ENCODE measurements around the gene RAMP3. TPM values are rescaled to one million over a fixed set of nuclear protein-coding genes. Genes with fewer than 3 reads are reported as not detected.

RAMP3 gene
- total and polyA plus RNA-seq, 4 donors, result 8.9 to 12.4 (median 10.3) TPM

GRCh38 chr7:45130910-45131309 is 26.7 kb upstream of the RAMP3 start:
- Histone ChIP-seq H3K27ac (ENCODE audit: low read depth, low read length) (no peak overlapping the region), H3K4me1 (ENCODE audit: control insufficient read depth, insufficient read depth, low read length) (peaks cover 12% of the 10 kb centered on the region), H3K36me3 (ENCODE audit: control insufficient read depth, insufficient read depth, low read length) (no peaks in the 10 kb centered on the region), H3K4me3 (ENCODE audit: low read depth, low read length) (no peak overlapping the region), H3K9me3 (ENCODE audit: control insufficient read depth, insufficient read depth, low read length) (no peaks in the 10 kb centered on the region), H3K27me3 (ENCODE audit: control insufficient read depth, insufficient read depth, low read length) (no peaks in the 10 kb centered on the region)
- WGBS (ENCODE audit: insufficient coverage), result 92% methylated on average over 6 of the region's 9 CpGs
- no peak for DNase-seq (ENCODE audit: low read depth in 4 of 6, low spot score in 6 of 6)

GRCh38 chr7:45131891-45132290 is 25.7 kb upstream of the RAMP3 start:
- Histone ChIP-seq H3K27ac (ENCODE audit: low read depth, low read length) (no peak overlapping the region), H3K4me1 (ENCODE audit: control insufficient read depth, insufficient read depth, low read length) (peaks cover 6% of the 10 kb centered on the region), H3K9me3 (ENCODE audit: control insufficient read depth, insufficient read depth, low read length) (no peaks in the 10 kb centered on the region), H3K27me3 (ENCODE audit: control insufficient read depth, insufficient read depth, low read length) (no peaks in the 10 kb centered on the region), H3K36me3 (ENCODE audit: control insufficient read depth, insufficient read depth, low read length) (no peaks in the 10 kb centered on the region), H3K4me3 (ENCODE audit: low read depth, low read length) (no peak overlapping the region)
- DNase-seq (ENCODE audit: low read depth in 4 of 6, low spot score in 6 of 6), result peak in 1 of 6 donors; percentile 24
- WGBS (ENCODE audit: insufficient coverage), result 60% methylated on average over 4 of the region's 4 CpGs

- no peaks in the 10 kb centered on the region for H3K9me3 ChIP-seq (ENCODE audit: control insufficient read depth, insufficient read depth, low read length)
- WGBS (ENCODE audit: insufficient coverage), result 83% methylated on average over 5 of the region's 8 CpGs
Measured at GRCh38 chr7:45132708-45133320, 24.8 kb upstream of the RAMP3 start.

GRCh38 chr7:45133352-45133751 is 24.2 kb upstream of the RAMP3 start:
- WGBS (ENCODE audit: insufficient coverage), result 97% methylated on average over 4 of the region's 4 CpGs
- no peaks in the 10 kb centered on the region for H3K27me3 ChIP-seq (ENCODE audit: control insufficient read depth, insufficient read depth, low read length)
- H3K4me1 ChIP-seq (ENCODE audit: control insufficient read depth, insufficient read depth, low read length), result no peaks in the 10 kb centered on the region
- H3K9me3 ChIP-seq (ENCODE audit: control insufficient read depth, insufficient read depth, low read length), result no peaks in the 10 kb centered on the region
- H3K36me3 ChIP-seq (ENCODE audit: control insufficient read depth, insufficient read depth, low read length), result no peaks in the 10 kb centered on the region
- no peak overlapping the region for H3K27ac ChIP-seq (ENCODE audit: low read depth, low read length)
- DNase-seq (ENCODE audit: low read depth in 4 of 6, low spot score in 6 of 6), result no peak
- no peak overlapping the region for H3K4me3 ChIP-seq (ENCODE audit: low read depth, low read length)

More at GRCh38 chr7:45132708-45133320, 24.8 kb upstream of the RAMP3 start:
- no peaks in the 10 kb centered on the region for H3K4me1 ChIP-seq (ENCODE audit: control insufficient read depth, insufficient read depth, low read length)
- no peak for DNase-seq (ENCODE audit: low read depth in 4 of 6, low spot score in 6 of 6)
- no peaks in the 10 kb centered on the region for H3K36me3 ChIP-seq (ENCODE audit: control insufficient read depth, insufficient read depth, low read length)
- no peaks in the 10 kb centered on the region for H3K27me3 ChIP-seq (ENCODE audit: control insufficient read depth, insufficient read depth, low read length)
- H3K4me3 ChIP-seq (ENCODE audit: low read depth, low read length), result no peak overlapping the region
- H3K27ac ChIP-seq (ENCODE audit: low read depth, low read length), result no peak overlapping the region

GRCh38 chr7:45133877-45134276 is 23.7 kb upstream of the RAMP3 start:
- Histone ChIP-seq H3K4me3 (ENCODE audit: low read depth, low read length) (no peak overlapping the region), H3K9me3 (ENCODE audit: control insufficient read depth, insufficient read depth, low read length) (no peaks in the 10 kb centered on the region), H3K36me3 (ENCODE audit: control insufficient read depth, insufficient read depth, low read length) (no peaks in the 10 kb centered on the region), H3K27me3 (ENCODE audit: control insufficient read depth, insufficient read depth, low read length) (no peaks in the 10 kb centered on the region), H3K4me1 (ENCODE audit: control insufficient read depth, insufficient read depth, low read length) (no peaks in the 10 kb centered on the region), H3K27ac (ENCODE audit: low read depth, low read length) (no peak overlapping the region)
- DNase-seq (ENCODE audit: low read depth in 4 of 6, low spot score in 6 of 6), result no peak
- WGBS (ENCODE audit: insufficient coverage), result 94% methylated on average over 7 of the region's 7 CpGs

GRCh38 chr7:45136106-45137060 is 21.2 kb upstream of the RAMP3 start:
- WGBS (ENCODE audit: insufficient coverage), result 7% methylated on average over 5 of the region's 9 CpGs
- Histone ChIP-seq H3K27me3 (ENCODE audit: control insufficient read depth, insufficient read depth, low read length) (no peaks in the 10 kb centered on the region), H3K4me3 (ENCODE audit: low read depth, low read length) (no peak overlapping the region), H3K36me3 (ENCODE audit: control insufficient read depth, insufficient read depth, low read length) (no peaks in the 10 kb centered on the region), H3K27ac (ENCODE audit: low read depth, low read length) (no peak overlapping the region), H3K9me3 (ENCODE audit: control insufficient read depth, insufficient read depth, low read length) (no peaks in the 10 kb centered on the region), H3K4me1 (ENCODE audit: control insufficient read depth, insufficient read depth, low read length) (no peaks in the 10 kb centered on the region)
- peak; percentile 46 to 93 (median 70) for DNase-seq (ENCODE audit: low read depth in 4 of 6, low spot score in 6 of 6)

GRCh38 chr7:45138433-45139267 is 18.9 kb upstream of the RAMP3 start:
- no peak overlapping the region for H3K27ac ChIP-seq (ENCODE audit: low read depth, low read length)
- 87% methylated on average over 6 of the region's 10 CpGs for WGBS (ENCODE audit: insufficient coverage)
- no peaks in the 10 kb centered on the region for H3K4me1 ChIP-seq (ENCODE audit: control insufficient read depth, insufficient read depth, low read length)
- H3K4me3 ChIP-seq (ENCODE audit: low read depth, low read length), result no peak overlapping the region
- H3K9me3 ChIP-seq (ENCODE audit: control insufficient read depth, insufficient read depth, low read length), result no peaks in the 10 kb centered on the region
- H3K36me3 ChIP-seq (ENCODE audit: control insufficient read depth, insufficient read depth, low read length), result no peaks in the 10 kb centered on the region
- no peaks in the 10 kb centered on the region for H3K27me3 ChIP-seq (ENCODE audit: control insufficient read depth, insufficient read depth, low read length)
- no peak for DNase-seq (ENCODE audit: low read depth in 4 of 6, low spot score in 6 of 6)

- DNase-seq (ENCODE audit: low read depth in 4 of 6, low spot score in 6 of 6), result no peak
- WGBS (ENCODE audit: insufficient coverage), result 83% methylated on average over 2 of the region's 4 CpGs
- no peak overlapping the region for H3K27ac ChIP-seq (ENCODE audit: low read depth, low read length)
- no peaks in the 10 kb centered on the region for H3K9me3 ChIP-seq (ENCODE audit: control insufficient read depth, insufficient read depth, low read length)
- H3K4me3 ChIP-seq (ENCODE audit: low read depth, low read length), result no peak overlapping the region
- H3K36me3 ChIP-seq (ENCODE audit: control insufficient read depth, insufficient read depth, low read length), result no peaks in the 10 kb centered on the region
- no peaks in the 10 kb centered on the region for H3K4me1 ChIP-seq (ENCODE audit: control insufficient read depth, insufficient read depth, low read length)
- no peaks in the 10 kb centered on the region for H3K27me3 ChIP-seq (ENCODE audit: control insufficient read depth, insufficient read depth, low read length)
Measured at GRCh38 chr7:45140827-45141226, 16.8 kb upstream of the RAMP3 start.

- H3K27ac ChIP-seq (ENCODE audit: low read depth, low read length), result no peak overlapping the region
- no peaks in the 10 kb centered on the region for H3K36me3 ChIP-seq (ENCODE audit: control insufficient read depth, insufficient read depth, low read length)
- no peaks in the 10 kb centered on the region for H3K4me1 ChIP-seq (ENCODE audit: control insufficient read depth, insufficient read depth, low read length)
- H3K9me3 ChIP-seq (ENCODE audit: control insufficient read depth, insufficient read depth, low read length), result no peaks in the 10 kb centered on the region
- H3K27me3 ChIP-seq (ENCODE audit: control insufficient read depth, insufficient read depth, low read length), result peaks cover 4% of the 10 kb centered on the region
- 80% methylated on average over 1 of the region's 4 CpGs for WGBS (ENCODE audit: insufficient coverage)
- H3K4me3 ChIP-seq (ENCODE audit: low read depth, low read length), result no peak overlapping the region
- no peak for DNase-seq (ENCODE audit: low read depth in 4 of 6, low spot score in 6 of 6)
Measured at GRCh38 chr7:45143616-45144015, 14.0 kb upstream of the RAMP3 start.
